Neural crest cell (in vitro differentiated cells): ENCODE data around the gene DIP2B. TPM values are rescaled to one million over a fixed set of nuclear protein-coding genes. Genes with fewer than 3 reads are reported as not detected.

Experiments
- DNase-seq: peaks from one replicate; pipeline ENCODE4 v3.0.0; 2021; ENCODE audit warnings: low read depth, mixed read lengths, low spot score
- H3K27ac Mint-ChIP-seq: one replicate; pipeline ENCODE4 v1.8.0; 2021; ENCODE audit warnings: mild to moderate bottlenecking, mixed read lengths; ENCODE audit not compliant: unreplicated experiment
- H3K27me3 Mint-ChIP-seq: 2 replicates; pipeline ENCODE4 v1.8.0; 2021; ENCODE audit warnings: low read depth, mild to moderate bottlenecking, mixed read lengths
- H3K36me3 Mint-ChIP-seq: 2 replicates; pipeline ENCODE4 v1.8.0; 2021; ENCODE audit warnings: low read depth, mild to moderate bottlenecking, mixed read lengths
- H3K4me1 Mint-ChIP-seq: 2 replicates; pipeline ENCODE4 v1.8.0; 2021; ENCODE audit warnings: mixed read lengths
- H3K4me3 Mint-ChIP-seq: one replicate; pipeline ENCODE4 v1.8.0; 2021; ENCODE audit warnings: mild to moderate bottlenecking, mixed read lengths
- H3K9me3 Mint-ChIP-seq: 2 replicates; pipeline ENCODE4 v1.8.0; 2021; ENCODE audit warnings: mixed read lengths
- CTCF ChIP-seq: fragments of 200-600 bp; sonication (generic); conservative IDR thresholded peaks from 2 replicates; pipeline ENCODE4 v1.5.0; 2021; ENCODE audit warnings: antibody characterized with exemption, mild to moderate bottlenecking
- total RNA-seq: library from RNA; stranded (reverse); gene quantifications from 2 replicates; pipeline ENCODE4 v1.2.1, GENCODE V29; 2021

Gene DIP2B
- total RNA-seq, 1 donor from 2014 or later: 39.4 TPM

DNA sequence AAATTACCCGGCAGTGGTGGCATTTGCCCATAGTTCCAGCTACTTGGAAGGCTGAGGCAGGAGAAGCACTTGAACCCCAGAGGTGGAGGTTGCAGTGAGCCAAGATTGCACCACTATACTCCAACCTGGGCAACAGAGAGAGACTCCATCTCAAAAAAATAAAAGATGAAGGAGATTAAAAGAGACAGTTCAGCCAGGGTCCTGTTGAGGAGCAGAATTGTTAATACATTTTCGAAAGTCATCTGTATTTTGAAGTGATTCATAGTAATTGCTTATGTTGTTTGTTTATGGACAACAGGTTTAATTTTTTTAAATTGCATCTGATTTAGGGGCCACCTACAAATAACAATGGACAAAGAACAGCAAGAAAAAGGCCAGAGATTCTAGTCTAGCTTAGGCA is 112.9 kb downstream of the DIP2B start:
- Mint-ChIP-seq H3K4me1 (peaks cover 37% of the 10 kb centered on the region), H3K27ac (no peak overlapping the region), H3K27me3 (no peaks in the 10 kb centered on the region), H3K9me3 (no peaks in the 10 kb centered on the region), H3K4me3 (no peak overlapping the region), H3K36me3 (no peaks in the 10 kb centered on the region)
- TF ChIP-seq CTCF: no peak
- no peak for DNase-seq

DNA sequence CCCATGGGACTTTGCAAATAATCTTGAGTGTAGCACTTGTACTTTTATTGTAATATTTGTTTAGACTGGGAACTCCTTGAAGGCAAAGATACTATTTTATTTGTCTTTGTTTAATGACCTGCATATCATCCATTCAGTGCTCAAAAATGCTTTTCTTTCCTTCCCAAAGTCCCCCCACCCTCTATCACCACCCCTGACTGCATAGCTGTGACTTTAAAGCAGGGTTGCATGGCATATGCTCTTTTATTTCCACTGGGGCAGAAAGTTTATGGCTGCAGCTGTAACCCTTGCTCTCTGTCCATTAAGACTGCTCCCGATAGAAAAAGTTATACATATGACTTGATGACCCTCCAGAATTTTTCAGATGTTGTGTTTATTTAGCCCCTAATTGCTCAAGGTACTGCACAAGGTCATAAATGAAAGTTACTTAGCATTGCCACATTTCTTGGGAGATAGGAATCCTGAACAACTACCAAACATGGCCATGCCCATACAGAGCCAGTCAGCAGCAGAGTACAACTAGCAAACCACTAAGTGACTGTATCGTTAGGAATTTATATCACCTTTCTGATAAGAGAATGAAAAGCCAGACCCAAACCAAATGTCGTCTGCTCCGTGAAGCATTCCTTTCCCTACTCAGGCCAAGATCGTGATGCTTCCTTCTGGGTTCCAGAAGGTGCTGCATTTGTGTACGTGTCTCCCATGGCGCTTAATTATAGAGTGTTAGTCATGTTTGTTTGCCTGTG is 114.3 kb downstream of the DIP2B start:
- Mint-ChIP-seq H3K36me3 (no peaks in the 10 kb centered on the region), H3K4me3 (no peak overlapping the region), H3K9me3 (no peaks in the 10 kb centered on the region), H3K4me1 (peaks cover 37% of the 10 kb centered on the region), H3K27ac (no peak overlapping the region), H3K27me3 (no peaks in the 10 kb centered on the region)
- DNase-seq: no peak
- no peak for TF ChIP-seq CTCF

DNA sequence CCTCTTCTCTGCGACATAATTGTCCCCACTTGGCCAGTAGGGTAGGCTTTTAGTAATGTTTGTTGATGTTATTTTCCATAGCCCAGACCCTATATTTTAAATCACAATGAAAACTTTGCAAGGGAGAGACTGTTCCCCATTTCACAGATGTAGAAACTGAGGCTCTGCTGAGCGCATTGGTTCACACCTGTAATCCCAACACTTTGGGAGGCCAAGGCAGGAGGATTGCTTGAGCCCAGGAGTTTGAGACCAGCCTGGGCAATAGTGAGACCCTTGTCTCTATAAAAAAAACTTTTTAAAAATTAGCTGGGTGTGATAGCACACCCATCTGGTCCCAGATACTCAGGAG is 114.8 kb downstream of the DIP2B start:
- Mint-ChIP-seq H3K27me3 (no peaks in the 10 kb centered on the region), H3K9me3 (no peaks in the 10 kb centered on the region), H3K4me3 (no peak overlapping the region), H3K27ac (no peak overlapping the region), H3K36me3 (no peaks in the 10 kb centered on the region), H3K4me1 (peaks cover 39% of the 10 kb centered on the region)
- no peak for DNase-seq
- TF ChIP-seq CTCF: no peak

GRCh38 chr12:50620109-50620977 is 115.6 kb downstream of the DIP2B start:
- TF ChIP-seq CTCF: no peak
- H3K4me1 Mint-ChIP-seq: peaks cover 46% of the 10 kb centered on the region
- H3K36me3 Mint-ChIP-seq: no peaks in the 10 kb centered on the region
- DNase-seq: no peak
- H3K27me3 Mint-ChIP-seq: no peaks in the 10 kb centered on the region
- peak overlapping the region; percentile 27 for H3K4me3 Mint-ChIP-seq
- no peaks in the 10 kb centered on the region for H3K9me3 Mint-ChIP-seq
- H3K27ac Mint-ChIP-seq: peak overlapping the region; percentile 23

DNA sequence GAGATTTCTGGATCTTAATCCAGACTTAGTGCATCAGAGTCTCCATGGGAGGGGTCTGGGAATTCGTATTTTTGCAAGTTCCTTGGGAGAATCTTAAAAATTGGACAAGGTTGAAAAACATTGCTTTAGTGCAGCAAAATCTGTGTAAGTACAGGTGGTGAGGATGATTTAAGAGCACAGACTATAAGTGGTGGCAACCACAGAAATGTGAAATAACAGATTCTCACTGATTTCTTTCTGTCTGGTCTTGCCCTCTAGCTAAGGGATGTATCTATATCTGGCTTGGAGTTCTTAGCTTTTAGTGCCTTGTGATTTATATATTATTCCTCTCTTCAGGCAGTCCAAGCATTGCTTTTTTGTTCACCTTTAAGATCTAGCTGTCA is 116.2 kb downstream of the DIP2B start:
- Mint-ChIP-seq H3K27ac (no peak overlapping the region), H3K9me3 (no peaks in the 10 kb centered on the region), H3K36me3 (no peaks in the 10 kb centered on the region), H3K27me3 (no peaks in the 10 kb centered on the region), H3K4me3 (no peak overlapping the region), H3K4me1 (peaks cover 43% of the 10 kb centered on the region)
- TF ChIP-seq CTCF: no peak
- DNase-seq: no peak
